Endothelial cell of umbilical vein (primary cell): ENCODE measurements around the gene TRIM59. TPM values are rescaled to one million over a fixed set of nuclear protein-coding genes. Genes with fewer than 3 reads are reported as not detected.

ENCODE experiments used
- BruUV-seq: library from RNA; stranded (reverse); fragments of 400-500 nt; replicated peaks from 2 replicates; lab custom pipeline; 2021; lab: Mats Ljungman, UMichigan
- CTCF ChIA-PET: fragments of 300-600, 350-600 bp; sonication (Branson Sonifier 250); formaldehyde crosslinking; loops from one replicate; lab custom pipeline; 2021; ENCODE audit warnings: antibody characterized with exemption, inconsistent platforms; lab: Charles Lee
- POLR2A ChIA-PET: fragments of 300-600, 350-600 bp; sonication (Branson Sonifier 250); formaldehyde crosslinking; loops from one replicate; lab custom pipeline; 2021; ENCODE audit warnings: antibody characterized with exemption, inconsistent platforms; lab: Charles Lee
- DNase-seq: peaks from one replicate; pipeline ENCODE4 v3.0.0-alpha.2; 2011; ENCODE audit warnings: low read depth, low spot score
- FAIRE-seq: peaks from 2 replicates; lab custom pipeline; 2011; peaks lifted over from hg19 to GRCh38; lab: Jason Lieb, UNC
- H2AFZ ChIP-seq: 2 replicates; pipeline ENCODE4 v1.6.0; 2012; ENCODE audit warnings: low read depth, low read length, control low read depth, inconsistent platforms
- H3K27ac ChIP-seq: 2 replicates; pipeline ENCODE4 v1.5.1; 2011; ENCODE audit warnings: low read depth, mild to moderate bottlenecking, control low read depth, low read length, moderate library complexity; ENCODE audit not compliant: insufficient read depth
- H3K27me3 ChIP-seq, 2 experiments: 2 replicates each; pipeline versions ENCODE4 v1.6.0 to v1.6.1; 2011; ENCODE audit warnings: low read length in 2 of 2, mixed read lengths in 1 of 2; ENCODE audit not compliant: control insufficient read depth in 2 of 2, insufficient read depth in 2 of 2
- H3K36me3 ChIP-seq, 2 experiments: 2 replicates in 1 of 2; 3 replicates in 1 of 2; pipeline ENCODE4 v1.5.1; 2011; ENCODE audit warnings: low read length in 2 of 2, mild to moderate bottlenecking in 1 of 2, moderate library complexity in 1 of 2; ENCODE audit not compliant: control insufficient read depth in 2 of 2, insufficient read depth in 2 of 2; ENCODE audit errors: extremely low read depth in 1 of 2
- H3K4me1 ChIP-seq: 3 replicates; pipeline ENCODE4 v1.5.1; 2011; ENCODE audit warnings: mild to moderate bottlenecking, low read length; ENCODE audit not compliant: control insufficient read depth, insufficient read depth; ENCODE audit errors: extremely low read depth
- H3K4me2 ChIP-seq: 2 replicates; pipeline ENCODE4 v1.6.1; 2011; ENCODE audit warnings: low read length, control low read depth, mixed read lengths; ENCODE audit not compliant: insufficient read depth
- H3K4me3 ChIP-seq, 3 experiments: fragments of 200-600 bp in 1 of 3; sonication (generic), shearing (Covaris generic) in 1 of 3; replicated peaks in 1 of 3; 2 replicates each; pipeline ENCODE4 v1.5.1; 2011 to 2016; ENCODE audit warnings: control low read depth in 3 of 3, low read length in 3 of 3, mild to moderate bottlenecking in 2 of 3, inconsistent platforms in 1 of 3, low read depth in 1 of 3, moderate library complexity in 1 of 3; ENCODE audit not compliant: insufficient read depth in 1 of 3
- H3K79me2 ChIP-seq: 2 replicates; pipeline ENCODE4 v1.6.0; 2012; ENCODE audit warnings: low read length, inconsistent platforms; ENCODE audit not compliant: control insufficient read depth, insufficient read depth
- H3K9ac ChIP-seq: replicated peaks from 2 replicates; pipeline ENCODE3; 2011; ENCODE audit warnings: low read length, control low read depth; ENCODE audit not compliant: insufficient read depth; ENCODE audit errors: extremely low read depth
- H3K9me1 ChIP-seq: replicated peaks from 3 replicates; pipeline ENCODE4 v1.6.0; 2011; ENCODE audit warnings: mild to moderate bottlenecking, low read length; ENCODE audit not compliant: control insufficient read depth, insufficient read depth; ENCODE audit errors: extremely low read depth
- H3K9me3 ChIP-seq: replicated peaks from 2 replicates; pipeline ENCODE4 v1.5.1; 2012; ENCODE audit warnings: low read length, inconsistent platforms; ENCODE audit not compliant: control insufficient read depth, insufficient read depth
- H4K20me1 ChIP-seq: replicated peaks from 2 replicates; pipeline ENCODE3; 2011; ENCODE audit warnings: mild to moderate bottlenecking, low read length; ENCODE audit not compliant: control insufficient read depth, insufficient read depth; ENCODE audit errors: extremely low read depth
- CTCF ChIP-seq, 2 donors: IDR thresholded peaks; 1 replicate in 1 of 2; 2 replicates in 1 of 2; pipeline ENCODE4 v1.5.1; 2011; ENCODE audit warnings: low read length in 2 of 2, mild to moderate bottlenecking in 2 of 2, moderate library complexity in 2 of 2, control low read depth in 1 of 2, inconsistent platforms in 1 of 2, low read depth in 1 of 2; ENCODE audit not compliant: insufficient read depth in 1 of 2; ENCODE audit errors: extremely low read depth in 1 of 2
- EZH2 ChIP-seq: IDR thresholded peaks from 2 replicates; pipeline ENCODE4 v1.6.1; 2012; ENCODE audit warnings: borderline replicate concordance, low read depth, mild to moderate bottlenecking, moderate library complexity, low read length, inconsistent platforms; ENCODE audit not compliant: severe bottlenecking
- FOS ChIP-seq: IDR thresholded peaks from 2 replicates; pipeline ENCODE4 v1.6.1; 2011; ENCODE audit warnings: mild to moderate bottlenecking, low read length, moderate library complexity, borderline replicate concordance; ENCODE audit not compliant: insufficient read depth
- GATA2 ChIP-seq: IDR thresholded peaks from 2 replicates; pipeline ENCODE4 v1.7.0; 2011; ENCODE audit warnings: low read depth, mild to moderate bottlenecking, moderate library complexity, mixed read lengths, low read length; ENCODE audit not compliant: insufficient read length, insufficient read depth
- JUN ChIP-seq: IDR thresholded peaks from 2 replicates; pipeline ENCODE4 v1.6.1; 2011; ENCODE audit warnings: borderline replicate concordance, low read depth; ENCODE audit not compliant: insufficient read length, insufficient read depth
- MYC ChIP-seq: IDR thresholded peaks from one replicate; pipeline ENCODE4 v1.6.1; 2011; ENCODE audit warnings: mild to moderate bottlenecking, low read depth, low read length
- POLR2A ChIP-seq: IDR thresholded peaks from 2 replicates; pipeline ENCODE4 v1.6.1; 2012; ENCODE audit warnings: low read depth, mild to moderate bottlenecking, control low read depth, low read length
- dilution Hi-C: fragments of 300-500 bp; cut with MboI; formaldehyde crosslinking; loops from one replicate; pipeline ENCODE4 v1.15.0; 2019; ENCODE audit warnings: low sequenced_read_pairs; ENCODE audit not compliant: extremely low pct_ligation_motif_present
- intact Hi-C: fragments of 100-400 bp; cut with micrococcal nuclease; formaldehyde crosslinking; loops from one replicate; pipeline ENCODE4 v1.10.0; 2022
- polyA plus RNA-seq, 4 experiments: library from polyadenylated mRNA; depleted of rRNA in 3 of 4; stranded (reverse) in 3 of 4; unstranded in 1 of 4; fragments of >200 nt; gene quantifications; 2 replicates each; pipeline versions ENCODE4 v1.2.1 to v1.2.3, GENCODE V29; 2011 to 2012; ENCODE audit warnings: missing spikeins in 1 of 4
- total RNA-seq: library from RNA; stranded (reverse); gene quantifications from 2 replicates; pipeline ENCODE4 v1.2.3, GENCODE V29; 2021
- TF ChIP-seq, protein P1 (sequence below): IDR thresholded peaks from 2 replicates; pipeline ENCODE4 v1.6.1; 2011; ENCODE audit not compliant: insufficient read depth, insufficient read length

Gene TRIM59
- total and polyA plus RNA-seq, 2 donors (not counting 3 experiments of a cell fraction or from before 2014, with no cell fraction given), result 6.8 to 33.0 TPM

DNA sequence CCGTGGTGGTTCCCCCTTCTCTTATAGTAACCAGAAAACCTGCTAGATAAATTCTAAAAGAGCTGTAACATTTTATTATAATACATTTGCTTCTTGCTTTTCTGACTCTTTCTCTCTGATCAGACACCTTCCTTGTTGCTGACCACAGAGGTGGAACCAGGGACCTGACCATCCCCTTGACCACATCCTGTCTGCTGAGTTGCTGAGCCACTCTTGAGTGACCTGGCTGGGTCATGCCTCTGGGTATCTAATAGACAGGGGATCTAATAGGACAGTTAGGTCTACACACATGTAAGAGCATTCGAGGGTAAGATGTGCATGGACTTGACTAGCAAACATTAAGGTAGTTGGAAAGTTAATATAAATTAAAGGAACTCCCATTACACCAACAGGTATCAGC, 22.8 kb upstream of the TRIM59 start:
- dilution Hi-C loops, result no loop called here
- no peaks in the 10 kb centered on the region for H3K4me1 ChIP-seq
- no peaks in the 10 kb centered on the region for H3K79me2 ChIP-seq
- no peaks in the 10 kb centered on the region for H3K36me3 ChIP-seq
- no peak overlapping the region for H2AFZ ChIP-seq
- DNase-seq (no peak), FAIRE-seq (no peak)
- no peak overlapping the region for H3K27ac ChIP-seq
- H3K9ac ChIP-seq, result no peak overlapping the region
- peaks cover 23 to 24% of the 10 kb centered on the region in 2 experiments for H3K27me3 ChIP-seq
- no peaks in the 10 kb centered on the region for H4K20me1 ChIP-seq
- H3K4me3 ChIP-seq, result no peak overlapping the region
- ChIA-PET CTCF (no interaction called here), POLR2A (no interaction called here)
- intact Hi-C loops, result no loop called here
- TF ChIP-seq CTCF (IDR thresholded peaks at IDR 0.05; ENCODE audit: extremely low read depth in 1 of 2, insufficient read depth in 1 of 2, low read depth in 1 of 2, low read length in 2 of 2) (no peak), EZH2 (no peak), GATA2 (no peak)
- H3K9me3 ChIP-seq, result no peaks in the 10 kb centered on the region
- no peaks in the 10 kb centered on the region for H3K9me1 ChIP-seq
- no peak overlapping the region for H3K4me2 ChIP-seq
- BruUV-seq, result no TSS peak

DNA sequence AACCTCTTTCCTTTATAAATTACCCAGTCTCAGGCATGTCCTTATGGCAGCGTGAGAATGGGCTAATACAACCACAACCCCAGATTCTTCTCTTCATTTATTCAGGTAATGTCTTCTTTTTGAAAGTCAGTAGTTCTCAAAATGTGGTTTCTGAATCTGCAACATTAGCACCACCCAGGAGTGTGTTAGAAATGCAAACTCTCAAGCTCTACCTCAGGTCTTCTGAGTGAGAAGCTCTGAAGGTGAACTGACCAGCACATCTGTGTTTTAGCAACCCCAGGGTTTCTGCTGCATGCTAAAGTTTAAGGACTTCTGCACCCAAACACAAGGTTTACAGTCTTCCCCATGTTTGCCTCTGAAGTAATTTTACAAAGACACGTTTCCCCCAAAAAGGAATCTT, 22.3 kb upstream of the TRIM59 start:
- no peaks in the 10 kb centered on the region for H4K20me1 ChIP-seq
- no peak overlapping the region for H2AFZ ChIP-seq
- ChIA-PET CTCF (no interaction called here), POLR2A (no interaction called here)
- BruUV-seq, result no TSS peak
- H3K27me3 ChIP-seq, result peaks cover 23 to 27% of the 10 kb centered on the region in 2 experiments
- no peaks in the 10 kb centered on the region for H3K9me3 ChIP-seq
- H3K4me2 ChIP-seq, result no peak overlapping the region
- no peaks in the 10 kb centered on the region for H3K79me2 ChIP-seq
- DNase-seq (no peak), FAIRE-seq (no peak)
- dilution Hi-C loops, result no loop called here
- H3K4me1 ChIP-seq, result no peaks in the 10 kb centered on the region
- TF ChIP-seq JUN (no peak), CTCF (IDR thresholded peaks at IDR 0.05; ENCODE audit: extremely low read depth in 1 of 2, insufficient read depth in 1 of 2, low read depth in 1 of 2, low read length in 2 of 2) (no peak), MYC (no peak), EZH2 (no peak), FOS (no peak), POLR2A (no peak)
- TF ChIP-seq, protein P1, sequence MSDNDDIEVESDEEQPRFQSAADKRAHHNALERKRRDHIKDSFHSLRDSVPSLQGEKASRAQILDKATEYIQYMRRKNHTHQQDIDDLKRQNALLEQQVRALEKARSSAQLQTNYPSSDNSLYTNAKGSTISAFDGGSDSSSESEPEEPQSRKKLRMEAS, result no peak
- no peaks in the 10 kb centered on the region for H3K9me1 ChIP-seq
- no peaks in the 10 kb centered on the region for H3K36me3 ChIP-seq
- no peak overlapping the region for H3K4me3 ChIP-seq
- H3K27ac ChIP-seq, result no peak overlapping the region
- H3K9ac ChIP-seq, result no peak overlapping the region
- intact Hi-C loops, result no loop called here
